ENCODE results near the gene NLK. TPM values are rescaled to one million over a fixed set of nuclear protein-coding genes. Genes with fewer than 3 reads are reported as not detected.

Gene NLK
- total and polyA plus RNA-seq, 4 donors = 7.1 to 27.0 (median 12.1) TPM

DNA sequence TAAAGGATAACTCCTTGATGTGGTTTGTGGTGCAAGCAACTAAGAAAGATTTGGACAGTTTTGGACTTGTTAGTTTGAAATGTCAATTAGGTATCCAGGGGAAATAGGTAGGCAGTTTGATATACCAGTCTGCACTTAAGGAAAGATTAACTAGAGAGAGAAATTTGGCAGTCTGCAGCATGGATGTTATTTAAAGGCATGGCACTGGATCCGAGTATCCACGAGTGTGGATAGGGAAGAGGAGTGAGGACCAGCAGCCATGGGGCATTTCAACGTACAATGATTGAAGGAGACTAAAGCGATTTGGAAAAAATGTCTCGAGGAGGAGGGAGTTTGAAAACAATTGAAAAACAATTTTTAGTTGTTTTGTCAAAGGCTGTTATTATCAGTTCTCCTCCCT, 117.4 kb downstream of the NLK start:
- 96 to 97% methylated on average over 5 of the region's 5 CpGs for WGBS, 2 donors
- Histone ChIP-seq H3K27me3 (ENCODE audit: control insufficient read depth in 3 of 3, insufficient read depth in 3 of 3, low read length in 2 of 3) (no peaks in the 10 kb centered on the region), H3K36me3 (ENCODE audit: control insufficient read depth in 4 of 4, insufficient read depth in 4 of 4, low read length in 4 of 4) (peaks cover 0 to 4% (median 1%) of the 10 kb centered on the region in 4 donors), H3K9me3 (ENCODE audit: control insufficient read depth in 4 of 4, insufficient read depth in 3 of 4, low read length in 3 of 4) (no peaks in the 10 kb centered on the region), H3K4me1 (ENCODE audit: control insufficient read depth in 5 of 5, insufficient read depth in 5 of 5, low read length in 5 of 5) (no peaks in the 10 kb centered on the region), H3K4me3 (no peak overlapping the region), H3K9ac (ENCODE audit: insufficient read depth in 1 of 2, low read length in 2 of 2) (no peak overlapping the region), H3K27ac (ENCODE audit: low read depth in 1 of 2, low read length in 1 of 2) (no peak overlapping the region)
- ATAC-seq (ENCODE audit: insufficient read depth, low FRiP score) (no peak), DNase-seq (no peak)
- no peak for TF ChIP-seq CTCF (IDR thresholded peaks at IDR 0.05; ENCODE audit: control extremely low read depth, extremely low read depth)

- ATAC-seq (ENCODE audit: insufficient read depth, low FRiP score) (no peak), DNase-seq (no peak)
- H3K9ac ChIP-seq (ENCODE audit: insufficient read depth in 1 of 2, low read length in 2 of 2) = no peak overlapping the region
- no peaks in the 10 kb centered on the region for H3K4me1 ChIP-seq (ENCODE audit: control insufficient read depth in 5 of 5, insufficient read depth in 5 of 5, low read length in 5 of 5)
- peaks cover 0 to 4% (median 1%) of the 10 kb centered on the region in 4 donors for H3K36me3 ChIP-seq (ENCODE audit: control insufficient read depth in 4 of 4, insufficient read depth in 4 of 4, low read length in 4 of 4)
- no peaks in the 10 kb centered on the region for H3K27me3 ChIP-seq (ENCODE audit: control insufficient read depth in 3 of 3, insufficient read depth in 3 of 3, low read length in 2 of 3)
- no peak overlapping the region for H3K27ac ChIP-seq (ENCODE audit: low read depth in 1 of 2, low read length in 1 of 2)
- no peak for TF ChIP-seq CTCF (IDR thresholded peaks at IDR 0.05; ENCODE audit: control extremely low read depth, extremely low read depth)
- WGBS, 2 donors = 51 to 68% methylated on average over 2 of the region's 2 CpGs
- no peaks in the 10 kb centered on the region for H3K9me3 ChIP-seq (ENCODE audit: control insufficient read depth in 4 of 4, insufficient read depth in 3 of 4, low read length in 3 of 4)
- H3K4me3 ChIP-seq = no peak overlapping the region
Observed at GRCh38 chr17:28160610-28161009, 118.1 kb downstream of the NLK start.

DNA sequence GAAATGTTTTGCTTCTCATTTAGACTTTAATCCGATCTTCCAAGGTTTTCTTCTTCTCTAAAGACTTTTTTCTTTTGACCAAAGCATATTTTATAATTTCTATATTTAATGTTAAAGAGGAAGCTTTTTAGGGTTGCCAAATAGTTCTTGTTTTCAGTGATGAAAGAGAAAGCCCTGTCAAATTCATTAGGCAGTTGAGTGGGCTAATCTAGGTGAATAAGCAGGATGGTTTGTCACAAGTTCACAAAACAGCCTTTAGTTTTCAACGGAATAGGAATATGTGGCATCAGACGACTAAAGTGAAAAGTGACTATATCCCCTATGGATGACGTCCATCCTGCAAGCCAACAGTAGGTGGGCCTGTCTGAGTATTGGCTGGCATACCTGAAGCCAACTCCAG, 118.8 kb downstream of the NLK start:
- no peaks in the 10 kb centered on the region for H3K27me3 ChIP-seq (ENCODE audit: control insufficient read depth in 3 of 3, insufficient read depth in 3 of 3, low read length in 2 of 3)
- H3K4me1 ChIP-seq (ENCODE audit: control insufficient read depth in 5 of 5, insufficient read depth in 5 of 5, low read length in 5 of 5) = no peaks in the 10 kb centered on the region
- H3K9ac ChIP-seq (ENCODE audit: insufficient read depth in 1 of 2, low read length in 2 of 2) = no peak overlapping the region
- WGBS, 2 donors = 48 to 76% methylated on average over 4 of the region's 4 CpGs
- no peak for ATAC-seq (ENCODE audit: insufficient read depth, low FRiP score)
- DNase-seq = no peak
- no peaks in the 10 kb centered on the region for H3K9me3 ChIP-seq (ENCODE audit: control insufficient read depth in 4 of 4, insufficient read depth in 3 of 4, low read length in 3 of 4)
- no peak overlapping the region for H3K27ac ChIP-seq (ENCODE audit: low read depth in 1 of 2, low read length in 1 of 2)
- no peak overlapping the region for H3K4me3 ChIP-seq
- TF ChIP-seq CTCF (IDR thresholded peaks at IDR 0.05; ENCODE audit: control extremely low read depth, extremely low read depth) = no peak
- H3K36me3 ChIP-seq (ENCODE audit: control insufficient read depth in 4 of 4, insufficient read depth in 4 of 4, low read length in 4 of 4) = peaks cover 0 to 4% (median 1%) of the 10 kb centered on the region in 4 donors

DNA sequence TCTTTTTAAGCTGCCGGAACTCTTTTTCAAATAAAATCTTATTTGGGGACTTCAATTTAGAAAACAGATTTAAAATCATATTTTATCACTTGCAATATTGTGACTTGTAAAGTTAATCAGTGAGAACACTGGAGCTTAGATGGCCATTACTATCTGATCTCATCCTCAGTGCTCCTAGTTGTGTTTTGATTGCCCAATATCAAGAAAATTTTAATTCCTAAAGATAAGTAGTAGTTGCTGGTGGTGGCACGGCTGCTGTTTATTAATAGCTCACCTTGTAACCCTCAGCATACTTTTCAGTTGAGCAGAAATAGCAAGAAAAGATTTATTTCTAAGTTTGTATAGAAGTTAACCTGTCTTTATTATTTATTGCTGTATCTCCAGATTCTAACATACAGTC, 124.0 kb downstream of the NLK start:
- Histone ChIP-seq H3K36me3 (ENCODE audit: control insufficient read depth in 4 of 4, insufficient read depth in 4 of 4, low read length in 4 of 4) (peaks cover 0 to 14% (median 6%) of the 10 kb centered on the region in 4 donors), H3K27me3 (ENCODE audit: control insufficient read depth in 3 of 3, insufficient read depth in 3 of 3, low read length in 2 of 3) (no peaks in the 10 kb centered on the region), H3K4me1 (ENCODE audit: control insufficient read depth in 5 of 5, insufficient read depth in 5 of 5, low read length in 5 of 5) (no peaks in the 10 kb centered on the region), H3K9me3 (ENCODE audit: control insufficient read depth in 4 of 4, insufficient read depth in 3 of 4, low read length in 3 of 4) (no peaks in the 10 kb centered on the region), H3K4me3 (no peak overlapping the region), H3K27ac (ENCODE audit: low read depth in 1 of 2, low read length in 1 of 2) (no peak overlapping the region), H3K9ac (ENCODE audit: insufficient read depth in 1 of 2, low read length in 2 of 2) (no peak overlapping the region)
- DNase-seq (no peak), ATAC-seq (ENCODE audit: insufficient read depth, low FRiP score) (no peak)
- 85 to 89% methylated on average over 2 of the region's 2 CpGs for WGBS, 2 donors
- TF ChIP-seq CTCF (IDR thresholded peaks at IDR 0.05; ENCODE audit: control extremely low read depth, extremely low read depth) = no peak

Data from lung (tissue), 12 donors.